Raji (cell line): Measurements from ENCODE around the gene EIF4A3.

Source experiments
- POLR2A ChIP-seq: IDR thresholded peaks from 2 replicates; pipeline ENCODE4 v1.6.1; 2011; ENCODE audit warnings: low read depth, low read length, control low read depth; ENCODE audit not compliant: insufficient read depth

Gene EIF4A3

GRCh38 chr17:80147035-80147822 is at the start of gene EIF4A3:
Gene EIF4A3, minus strand, starts transcription at chr17:80147128. Its CDS starts 167 bp downstream, at chr17:80146961.
- TF ChIP-seq POLR2A: peak; percentile 96

GRCh38 chr17:80196652-80197051 is 49.7 kb upstream of the EIF4A3 start:
- TF ChIP-seq POLR2A: no peak

GRCh38 chr17:80195671-80196529 is 49.0 kb upstream of the EIF4A3 start:
- no peak for TF ChIP-seq POLR2A

- no peak for TF ChIP-seq POLR2A
Observed at GRCh38 chr17:80195141-80195540, 48.2 kb upstream of the EIF4A3 start.

- no peak for TF ChIP-seq POLR2A
Observed at GRCh38 chr17:80191865-80192661, 45.1 kb upstream of the EIF4A3 start.

- TF ChIP-seq POLR2A: no peak
Observed at GRCh38 chr17:80191192-80191591, 44.3 kb upstream of the EIF4A3 start.

- no peak for TF ChIP-seq POLR2A
Observed at GRCh38 chr17:80190716-80191115, 43.8 kb upstream of the EIF4A3 start.

GRCh38 chr17:80189611-80190010 is 42.7 kb upstream of the EIF4A3 start:
- TF ChIP-seq POLR2A: no peak

GRCh38 chr17:80187515-80187941 is 40.6 kb upstream of the EIF4A3 start:
- TF ChIP-seq POLR2A: no peak

- TF ChIP-seq POLR2A: no peak
Observed at GRCh38 chr17:80187090-80187489, 40.2 kb upstream of the EIF4A3 start.

- TF ChIP-seq POLR2A: no peak
Observed at GRCh38 chr17:80185968-80186367, 39.0 kb upstream of the EIF4A3 start.

- no peak for TF ChIP-seq POLR2A
Observed at GRCh38 chr17:80184423-80184714, 37.4 kb upstream of the EIF4A3 start.

GRCh38 chr17:80183581-80184422 is 36.9 kb upstream of the EIF4A3 start:
- TF ChIP-seq POLR2A: no peak

GRCh38 chr17:80182845-80183223 is 35.9 kb upstream of the EIF4A3 start:
- TF ChIP-seq POLR2A: no peak
